ENCODE results near the gene ZNRF1.

DNA sequence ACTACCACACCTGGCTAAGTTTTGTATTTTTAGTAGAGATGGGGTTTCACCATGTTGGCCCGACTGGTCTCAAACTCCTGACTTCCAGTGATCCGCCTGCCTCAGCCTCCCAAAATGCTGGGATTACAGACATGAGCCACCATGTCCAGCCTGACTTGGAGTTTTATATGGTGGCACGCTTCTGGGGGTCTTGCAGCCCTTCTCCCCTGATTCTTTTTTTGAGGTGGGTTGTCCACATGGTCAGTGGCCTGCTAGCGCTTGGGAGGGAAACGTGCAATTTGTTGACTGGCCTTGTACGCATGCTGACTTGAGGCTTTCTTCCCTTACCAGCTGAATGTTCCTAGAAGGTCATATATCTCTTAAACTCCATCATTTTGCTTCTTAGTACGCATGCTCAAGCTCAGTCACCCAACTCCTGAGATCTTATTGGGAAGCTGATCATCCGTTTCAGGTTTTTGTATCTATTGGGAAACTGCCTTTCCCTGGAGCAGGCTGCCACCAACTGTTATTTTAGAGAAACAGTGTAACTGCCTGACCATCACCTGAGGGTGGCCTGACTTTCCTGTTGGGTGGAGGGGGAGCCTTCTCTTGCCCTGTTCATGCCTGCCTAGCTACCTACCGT is 131.4 kb downstream of the ZNRF1 start:
- TF ChIP-seq, protein P1, sequence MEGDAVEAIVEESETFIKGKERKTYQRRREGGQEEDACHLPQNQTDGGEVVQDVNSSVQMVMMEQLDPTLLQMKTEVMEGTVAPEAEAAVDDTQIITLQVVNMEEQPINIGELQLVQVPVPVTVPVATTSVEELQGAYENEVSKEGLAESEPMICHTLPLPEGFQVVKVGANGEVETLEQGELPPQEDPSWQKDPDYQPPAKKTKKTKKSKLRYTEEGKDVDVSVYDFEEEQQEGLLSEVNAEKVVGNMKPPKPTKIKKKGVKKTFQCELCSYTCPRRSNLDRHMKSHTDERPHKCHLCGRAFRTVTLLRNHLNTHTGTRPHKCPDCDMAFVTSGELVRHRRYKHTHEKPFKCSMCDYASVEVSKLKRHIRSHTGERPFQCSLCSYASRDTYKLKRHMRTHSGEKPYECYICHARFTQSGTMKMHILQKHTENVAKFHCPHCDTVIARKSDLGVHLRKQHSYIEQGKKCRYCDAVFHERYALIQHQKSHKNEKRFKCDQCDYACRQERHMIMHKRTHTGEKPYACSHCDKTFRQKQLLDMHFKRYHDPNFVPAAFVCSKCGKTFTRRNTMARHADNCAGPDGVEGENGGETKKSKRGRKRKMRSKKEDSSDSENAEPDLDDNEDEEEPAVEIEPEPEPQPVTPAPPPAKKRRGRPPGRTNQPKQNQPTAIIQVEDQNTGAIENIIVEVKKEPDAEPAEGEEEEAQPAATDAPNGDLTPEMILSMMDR (IDR thresholded peaks at IDR 0.05): no peak
- no peak for TF ChIP-seq POLR2A (IDR thresholded peaks at IDR 0.05)

Measured in stomach (tissue), 4 donors.